Stimulated activated CD8-positive, alpha-beta memory T cell treated with anti-CD3 and anti-CD28 coated beads, Interleukin-15, amount 100 ng/mL, for 24 hours (primary cell): Measurements from ENCODE around the gene MYRF.

ENCODE experiments used
- DNase-seq: peaks from one replicate; pipeline ENCODE4 v3.0.0-alpha.2; 2020; ENCODE audit warnings: low read depth

The MYRF gene

GRCh38 chr11:61795459-61795858 is 43.0 kb downstream of the MYRF start:
- no peak for DNase-seq

- no peak for DNase-seq
Observed at GRCh38 chr11:61795876-61796526, 43.6 kb downstream of the MYRF start.

- DNase-seq = no peak
Observed at GRCh38 chr11:61797263-61797944, 45.0 kb downstream of the MYRF start.

GRCh38 chr11:61799665-61800284 is 47.3 kb downstream of the MYRF start:
- DNase-seq = no peak

GRCh38 chr11:61800331-61801281 is 48.2 kb downstream of the MYRF start:
- no peak for DNase-seq

- no peak for DNase-seq
Observed at GRCh38 chr11:61802605-61803004, 50.2 kb downstream of the MYRF start.

GRCh38 chr11:61803889-61804647 is 51.6 kb downstream of the MYRF start:
- no peak for DNase-seq

- DNase-seq = no peak
Observed at GRCh38 chr11:61805146-61805545, 52.7 kb downstream of the MYRF start.

- no peak for DNase-seq
Observed at GRCh38 chr11:61806785-61807184, 54.3 kb downstream of the MYRF start.

- DNase-seq = no peak
Observed at GRCh38 chr11:61810671-61811175, 58.3 kb downstream of the MYRF start.

- no peak for DNase-seq
Observed at GRCh38 chr11:61811831-61812230, 59.4 kb downstream of the MYRF start.

- no peak for DNase-seq
Observed at GRCh38 chr11:61812736-61813411, 60.4 kb downstream of the MYRF start.

GRCh38 chr11:61814247-61814957 is 62.0 kb downstream of the MYRF start:
- no peak for DNase-seq

- no peak for DNase-seq
Observed at GRCh38 chr11:61814958-61815789, 62.7 kb downstream of the MYRF start.

- no peak for DNase-seq
Observed at GRCh38 chr11:61815790-61816735, 63.6 kb downstream of the MYRF start.

GRCh38 chr11:61816736-61817455 is 64.5 kb downstream of the MYRF start, which contains the start of gene FADS1:
Gene FADS1 (minus strand): TSS chr11:61817003. CDS start chr11:61816929, 74 bp downstream.
- DNase-seq = no peak
